HepG2 (cell line): ENCODE results near the gene CXCR5. TPM values are rescaled to one million over a fixed set of nuclear protein-coding genes. Genes with fewer than 3 reads are reported as not detected.

Experiments used
- ATF1 ChIP-seq: IDR thresholded peaks from 2 replicates; pipeline ENCODE4 v1.6.1; 2016; ENCODE audit warnings: mild to moderate bottlenecking, control low read depth
- FOXC1 ChIP-seq: sonication (generic); formaldehyde crosslinking; IDR thresholded peaks from 2 replicates; pipeline ENCODE4 v1.8.0; 2022; ENCODE audit warnings: mild to moderate bottlenecking, missing genetic modification reagents, borderline replicate concordance
- KDM4B ChIP-seq: sonication (generic); formaldehyde crosslinking; IDR thresholded peaks from 2 replicates; pipeline ENCODE4 v1.4.0; 2020; ENCODE audit warnings: missing genetic modification reagents
- KDM5B ChIP-seq: sonication (generic); formaldehyde crosslinking; IDR thresholded peaks from 2 replicates; pipeline ENCODE4 v1.4.0; 2020; ENCODE audit warnings: missing genetic modification reagents, mild to moderate bottlenecking, borderline replicate concordance
- KMT2A ChIP-seq: sonication (generic); formaldehyde crosslinking; IDR thresholded peaks from 2 replicates; pipeline ENCODE4 v1.4.0; 2020; ENCODE audit warnings: missing genetic modification reagents
- NFE2L1 ChIP-seq: sonication (generic); formaldehyde crosslinking; IDR thresholded peaks from 2 replicates; pipeline ENCODE4 v1.4.0; 2020; ENCODE audit warnings: missing genetic modification reagents, mild to moderate bottlenecking, borderline replicate concordance
- SAFB2 ChIP-seq: sonication (generic); formaldehyde crosslinking; IDR thresholded peaks from 2 replicates; pipeline ENCODE4 v1.5.1; 2020; ENCODE audit warnings: missing genetic modification reagents, low read depth, mild to moderate bottlenecking, borderline replicate concordance
- ZNF670 ChIP-seq: sonication (generic); formaldehyde crosslinking; IDR thresholded peaks from 2 replicates; pipeline ENCODE4 v1.8.0; 2022; ENCODE audit warnings: mild to moderate bottlenecking, missing genetic modification reagents, borderline replicate concordance
- ZNF775 ChIP-seq: sonication (generic); formaldehyde crosslinking; IDR thresholded peaks from 2 replicates; pipeline ENCODE4 v1.4.0; 2020; ENCODE audit warnings: missing genetic modification reagents, mild to moderate bottlenecking, moderate library complexity, borderline replicate concordance
- ZSCAN20 ChIP-seq: sonication (generic); formaldehyde crosslinking; IDR thresholded peaks from 2 replicates; pipeline ENCODE4 v1.4.0; 2020; ENCODE audit warnings: missing genetic modification reagents, mild to moderate bottlenecking, borderline replicate concordance
- polyA plus RNA-seq, 8 experiments: library from polyadenylated mRNA; depleted of rRNA in 3 of 8; stranded (reverse) in 7 of 8; unstranded in 1 of 8; fragments of >200 nt; fragmentation: Illumina TruSeq in 4 of 8; extraction: Trizol in 4 of 8; gene quantifications; 2 replicates each; pipeline versions ENCODE4 v1.2.1 to v1.2.3, GENCODE V29; 2011 to 2016; ENCODE audit warnings: low read depth in 4 of 8, missing spikeins in 1 of 8, mixed read lengths in 1 of 8; ENCODE audit not compliant: insufficient read depth in 1 of 8
- total RNA-seq, 5 experiments: library from RNA; depleted of rRNA; stranded (reverse); fragments of >200 nt; fragmentation: Illumina TruSeq; extraction: Trizol; gene quantifications; 2 replicates each; pipeline ENCODE4 v1.2.3, GENCODE V29; 2016; ENCODE audit warnings: low read depth in 1 of 5
- TF ChIP-seq, protein P1 (sequence below): IDR thresholded peaks from 2 replicates; pipeline ENCODE4 v1.6.1; 2016; ENCODE audit warnings: missing biosample characterization, missing genetic modification reagents, low read depth
- TF ChIP-seq, protein P2 (sequence below): sonication (generic); formaldehyde crosslinking; conservative IDR thresholded peaks from 2 replicates; pipeline ENCODE4 v1.4.0; 2020; ENCODE audit warnings: missing genetic modification reagents
- TF ChIP-seq, protein P3 (sequence below): sonication (generic); formaldehyde crosslinking; IDR thresholded peaks from 2 replicates; pipeline ENCODE4 v1.5.1; 2020; ENCODE audit warnings: missing genetic modification reagents, mild to moderate bottlenecking, borderline replicate concordance
- TF ChIP-seq, protein P4 (sequence below): sonication (generic); formaldehyde crosslinking; conservative IDR thresholded peaks from 2 replicates; pipeline ENCODE4 v1.5.0; 2020; ENCODE audit warnings: missing genetic modification reagents
- TF ChIP-seq, protein P5 (sequence below): sonication (generic); formaldehyde crosslinking; IDR thresholded peaks from 2 replicates; pipeline ENCODE4 v1.4.0; 2020; ENCODE audit warnings: missing genetic modification reagents
- TF ChIP-seq, protein P6 (sequence below): sonication (generic); formaldehyde crosslinking; IDR thresholded peaks from 2 replicates; pipeline ENCODE4 v1.4.0; 2020; ENCODE audit warnings: missing genetic modification reagents

The CXCR5 gene
- total and polyA plus RNA-seq, 2 of the 13 experiments (the other 11 are each of a cell fraction or from before 2014, with no cell fraction given) = not detected

DNA sequence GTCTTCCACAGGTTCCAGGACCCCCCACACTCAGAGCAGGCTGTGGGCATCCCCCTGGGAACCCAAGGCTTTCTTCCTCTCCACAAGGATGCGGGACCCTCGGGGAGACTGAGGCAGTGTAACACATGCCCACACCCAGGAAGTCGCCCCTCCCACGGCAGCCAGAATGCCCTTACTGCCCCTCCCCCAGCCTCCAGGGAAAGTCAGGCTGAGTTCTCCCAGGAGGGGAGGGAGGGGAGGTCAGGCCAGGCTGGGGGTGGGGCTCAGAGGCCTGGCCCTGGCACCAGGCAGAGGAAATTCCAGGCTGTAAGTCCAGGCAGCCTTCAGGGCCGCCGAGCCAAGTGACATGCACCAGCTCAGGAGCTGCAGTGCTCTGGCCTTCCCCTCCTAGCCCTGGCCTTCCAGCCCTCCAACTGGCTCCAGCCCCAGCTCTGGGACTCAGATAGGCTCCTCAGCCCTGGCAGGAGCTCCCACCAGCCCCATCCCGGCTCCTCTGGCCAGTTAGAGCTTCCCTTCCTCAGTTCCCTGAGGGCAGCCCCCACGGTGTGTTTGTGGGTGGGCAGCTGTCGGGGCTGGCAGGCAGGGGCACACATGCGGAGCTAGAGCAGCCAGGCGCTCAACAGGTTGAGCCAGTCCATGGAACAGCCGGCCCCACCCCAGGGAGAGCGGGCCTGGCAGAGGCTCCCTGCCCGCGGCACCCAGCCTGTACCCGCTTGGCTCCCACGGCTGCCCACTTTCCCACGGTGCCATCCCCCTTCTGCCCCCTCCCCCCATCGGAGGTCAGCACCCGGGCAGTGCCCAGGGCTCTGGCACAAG is 38.4 kb downstream of the CXCR5 start (continued):
- TF ChIP-seq, protein P1, sequence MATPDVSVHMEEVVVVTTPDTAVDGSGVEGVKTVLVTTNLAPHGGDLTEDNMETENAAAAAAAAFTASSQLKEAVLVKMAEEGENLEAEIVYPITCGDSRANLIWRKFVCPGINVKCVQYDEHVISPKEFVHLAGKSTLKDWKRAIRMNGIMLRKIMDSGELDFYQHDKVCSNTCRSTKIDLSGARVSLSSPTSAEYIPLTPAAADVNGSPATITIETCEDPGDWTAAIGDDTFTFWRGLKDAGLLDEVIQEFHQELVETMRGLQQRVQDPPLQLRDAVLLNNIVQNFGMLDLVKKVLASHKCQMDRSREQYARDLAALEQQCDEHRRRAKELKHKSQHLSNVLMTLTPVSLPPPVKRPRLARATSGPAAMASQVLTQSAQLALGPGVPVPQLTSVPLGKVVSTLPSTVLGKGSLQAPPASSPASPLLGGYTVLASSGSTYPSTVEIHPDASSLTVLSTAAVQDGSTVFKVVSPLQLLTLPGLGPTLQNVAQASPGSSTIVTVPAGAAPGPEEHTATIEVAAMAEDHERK (CRISPR knock-in tag) = no peak
- TF ChIP-seq KMT2A (0 out of 2 replicates have a peak, but pooled peaks have one; percentile 9), FOXC1 (CRISPR knock-in tag) (0 out of 2 replicates have a peak, but pooled peaks have one; percentile 16), ZNF670 (CRISPR knock-in tag) (no peak), ZSCAN20 (CRISPR knock-in tag) (no peak), NFE2L1 (no peak), KDM5B (CRISPR knock-in tag) (no peak), ATF1 (CRISPR knock-in tag) (no peak), SAFB2 (CRISPR knock-in tag) (no peak), ZNF775 (no peak), KDM4B (CRISPR knock-in tag) (no peak)
- TF ChIP-seq, protein P2, sequence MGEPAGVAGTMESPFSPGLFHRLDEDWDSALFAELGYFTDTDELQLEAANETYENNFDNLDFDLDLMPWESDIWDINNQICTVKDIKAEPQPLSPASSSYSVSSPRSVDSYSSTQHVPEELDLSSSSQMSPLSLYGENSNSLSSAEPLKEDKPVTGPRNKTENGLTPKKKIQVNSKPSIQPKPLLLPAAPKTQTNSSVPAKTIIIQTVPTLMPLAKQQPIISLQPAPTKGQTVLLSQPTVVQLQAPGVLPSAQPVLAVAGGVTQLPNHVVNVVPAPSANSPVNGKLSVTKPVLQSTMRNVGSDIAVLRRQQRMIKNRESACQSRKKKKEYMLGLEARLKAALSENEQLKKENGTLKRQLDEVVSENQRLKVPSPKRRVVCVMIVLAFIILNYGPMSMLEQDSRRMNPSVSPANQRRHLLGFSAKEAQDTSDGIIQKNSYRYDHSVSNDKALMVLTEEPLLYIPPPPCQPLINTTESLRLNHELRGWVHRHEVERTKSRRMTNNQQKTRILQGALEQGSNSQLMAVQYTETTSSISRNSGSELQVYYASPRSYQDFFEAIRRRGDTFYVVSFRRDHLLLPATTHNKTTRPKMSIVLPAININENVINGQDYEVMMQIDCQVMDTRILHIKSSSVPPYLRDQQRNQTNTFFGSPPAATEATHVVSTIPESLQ (CRISPR knock-in tag) = no peak
- TF ChIP-seq, protein P3, sequence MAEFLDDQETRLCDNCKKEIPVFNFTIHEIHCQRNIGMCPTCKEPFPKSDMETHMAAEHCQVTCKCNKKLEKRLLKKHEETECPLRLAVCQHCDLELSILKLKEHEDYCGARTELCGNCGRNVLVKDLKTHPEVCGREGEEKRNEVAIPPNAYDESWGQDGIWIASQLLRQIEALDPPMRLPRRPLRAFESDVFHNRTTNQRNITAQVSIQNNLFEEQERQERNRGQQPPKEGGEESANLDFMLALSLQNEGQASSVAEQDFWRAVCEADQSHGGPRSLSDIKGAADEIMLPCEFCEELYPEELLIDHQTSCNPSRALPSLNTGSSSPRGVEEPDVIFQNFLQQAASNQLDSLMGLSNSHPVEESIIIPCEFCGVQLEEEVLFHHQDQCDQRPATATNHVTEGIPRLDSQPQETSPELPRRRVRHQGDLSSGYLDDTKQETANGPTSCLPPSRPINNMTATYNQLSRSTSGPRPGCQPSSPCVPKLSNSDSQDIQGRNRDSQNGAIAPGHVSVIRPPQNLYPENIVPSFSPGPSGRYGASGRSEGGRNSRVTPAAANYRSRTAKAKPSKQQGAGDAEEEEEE (CRISPR knock-in tag) = no peak
- TF ChIP-seq, protein P4, sequence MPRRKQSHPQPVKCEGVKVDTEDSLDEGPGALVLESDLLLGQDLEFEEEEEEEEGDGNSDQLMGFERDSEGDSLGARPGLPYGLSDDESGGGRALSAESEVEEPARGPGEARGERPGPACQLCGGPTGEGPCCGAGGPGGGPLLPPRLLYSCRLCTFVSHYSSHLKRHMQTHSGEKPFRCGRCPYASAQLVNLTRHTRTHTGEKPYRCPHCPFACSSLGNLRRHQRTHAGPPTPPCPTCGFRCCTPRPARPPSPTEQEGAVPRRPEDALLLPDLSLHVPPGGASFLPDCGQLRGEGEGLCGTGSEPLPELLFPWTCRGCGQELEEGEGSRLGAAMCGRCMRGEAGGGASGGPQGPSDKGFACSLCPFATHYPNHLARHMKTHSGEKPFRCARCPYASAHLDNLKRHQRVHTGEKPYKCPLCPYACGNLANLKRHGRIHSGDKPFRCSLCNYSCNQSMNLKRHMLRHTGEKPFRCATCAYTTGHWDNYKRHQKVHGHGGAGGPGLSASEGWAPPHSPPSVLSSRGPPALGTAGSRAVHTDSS (CRISPR knock-in tag) = no peak
- TF ChIP-seq, protein P5, sequence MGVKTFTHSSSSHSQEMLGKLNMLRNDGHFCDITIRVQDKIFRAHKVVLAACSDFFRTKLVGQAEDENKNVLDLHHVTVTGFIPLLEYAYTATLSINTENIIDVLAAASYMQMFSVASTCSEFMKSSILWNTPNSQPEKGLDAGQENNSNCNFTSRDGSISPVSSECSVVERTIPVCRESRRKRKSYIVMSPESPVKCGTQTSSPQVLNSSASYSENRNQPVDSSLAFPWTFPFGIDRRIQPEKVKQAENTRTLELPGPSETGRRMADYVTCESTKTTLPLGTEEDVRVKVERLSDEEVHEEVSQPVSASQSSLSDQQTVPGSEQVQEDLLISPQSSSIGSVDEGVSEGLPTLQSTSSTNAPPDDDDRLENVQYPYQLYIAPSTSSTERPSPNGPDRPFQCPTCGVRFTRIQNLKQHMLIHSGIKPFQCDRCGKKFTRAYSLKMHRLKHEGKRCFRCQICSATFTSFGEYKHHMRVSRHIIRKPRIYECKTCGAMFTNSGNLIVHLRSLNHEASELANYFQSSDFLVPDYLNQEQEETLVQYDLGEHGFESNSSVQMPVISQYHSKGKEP = no peak
- TF ChIP-seq, protein P6, sequence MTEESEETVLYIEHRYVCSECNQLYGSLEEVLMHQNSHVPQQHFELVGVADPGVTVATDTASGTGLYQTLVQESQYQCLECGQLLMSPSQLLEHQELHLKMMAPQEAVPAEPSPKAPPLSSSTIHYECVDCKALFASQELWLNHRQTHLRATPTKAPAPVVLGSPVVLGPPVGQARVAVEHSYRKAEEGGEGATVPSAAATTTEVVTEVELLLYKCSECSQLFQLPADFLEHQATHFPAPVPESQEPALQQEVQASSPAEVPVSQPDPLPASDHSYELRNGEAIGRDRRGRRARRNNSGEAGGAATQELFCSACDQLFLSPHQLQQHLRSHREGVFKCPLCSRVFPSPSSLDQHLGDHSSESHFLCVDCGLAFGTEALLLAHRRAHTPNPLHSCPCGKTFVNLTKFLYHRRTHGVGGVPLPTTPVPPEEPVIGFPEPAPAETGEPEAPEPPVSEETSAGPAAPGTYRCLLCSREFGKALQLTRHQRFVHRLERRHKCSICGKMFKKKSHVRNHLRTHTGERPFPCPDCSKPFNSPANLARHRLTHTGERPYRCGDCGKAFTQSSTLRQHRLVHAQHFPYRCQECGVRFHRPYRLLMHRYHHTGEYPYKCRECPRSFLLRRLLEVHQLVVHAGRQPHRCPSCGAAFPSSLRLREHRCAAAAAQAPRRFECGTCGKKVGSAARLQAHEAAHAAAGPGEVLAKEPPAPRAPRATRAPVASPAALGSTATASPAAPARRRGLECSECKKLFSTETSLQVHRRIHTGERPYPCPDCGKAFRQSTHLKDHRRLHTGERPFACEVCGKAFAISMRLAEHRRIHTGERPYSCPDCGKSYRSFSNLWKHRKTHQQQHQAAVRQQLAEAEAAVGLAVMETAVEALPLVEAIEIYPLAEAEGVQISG (CRISPR knock-in tag) = peak; percentile 18; the same call in 1 of the 2 replicates
